Measurements from ENCODE around the gene SUDS3. TPM values are rescaled to one million over a fixed set of nuclear protein-coding genes. Genes with fewer than 3 reads are reported as not detected.

The SUDS3 gene
- total RNA-seq, 2 experiments from 2014 or later: 20.6 to 22.0 TPM

GRCh38 chr12:118374126-118374725, 2.1 kb upstream of the SUDS3 start:
- peaks cover 46% of the 10 kb centered on the region for H3K4me1 Mint-ChIP-seq (ENCODE audit: low read depth)
- no peak for DNase-seq
- peak overlapping the region; percentile 90 for H3K4me3 Mint-ChIP-seq
- ChIA-PET CTCF (interaction anchor here (0.6 to 2.3 kb wide), 5 partner anchors 15 to 334 kb away, joined by 3 to 17 read pairs (median 3); no protein-coding TSS in a partner anchor), POLR2A (interaction anchor here (0.7 kb wide), 1 partner anchor 15 kb away, joined by 3 read pairs; no protein-coding TSS in a partner anchor)
- H3K9me3 Mint-ChIP-seq: no peaks in the 10 kb centered on the region
- intact Hi-C loops (cut with micrococcal nuclease): loop anchor here (5.0 to 10.0 kb wide), 2 partner anchors 322 to 1291 kb away; partner anchors contain the start of gene PRKAB1
- H3K27ac Mint-ChIP-seq: peak overlapping the region; percentile 95
- H3K36me3 Mint-ChIP-seq: no peaks in the 10 kb centered on the region
- H3K27me3 Mint-ChIP-seq: no peaks in the 10 kb centered on the region

GRCh38 chr12:118374909-118375308, 1.4 kb upstream of the SUDS3 start:
- POLR2A ChIA-PET: interaction anchor here (1.2 kb wide), 1 partner anchor 192 kb away, joined by 4 read pairs; no protein-coding TSS in a partner anchor

GRCh38 chr12:118375348-118375747, 1.0 kb upstream of the SUDS3 start:
- H3K9me3 Mint-ChIP-seq: no peaks in the 10 kb centered on the region
- H3K27me3 Mint-ChIP-seq: no peaks in the 10 kb centered on the region
- H3K36me3 Mint-ChIP-seq: peaks cover 5% of the 10 kb centered on the region
- H3K4me1 Mint-ChIP-seq (ENCODE audit: low read depth): peaks cover 44% of the 10 kb centered on the region
- CTCF ChIA-PET: interaction anchor here (0.6 to 4.6 kb wide), 40 partner anchors 8 to 1298 kb away, joined by 3 to 113 read pairs (median 6); partner anchors contain the start of gene PEBP1
- no peak for DNase-seq
- peak overlapping the region; percentile 99 for H3K27ac Mint-ChIP-seq
- POLR2A ChIA-PET: interaction anchor here (0.8 to 2.7 kb wide), 7 partner anchors 17 to 314 kb away, joined by 3 to 14 read pairs (median 5); partner anchors contain the start of genes PEBP1 and WSB2
- no peak overlapping the region for H3K4me3 Mint-ChIP-seq
- intact Hi-C loops (cut with micrococcal nuclease): loop anchor here (10.0 kb wide), 1 partner anchor 1289 kb away; the partner anchor contains the start of gene PRKAB1

More at GRCh38 chr12:118374909-118375308, 1.4 kb upstream of the SUDS3 start:
- Mint-ChIP-seq H3K27ac (no peak overlapping the region), H3K36me3 (peaks cover 2% of the 10 kb centered on the region), H3K9me3 (no peaks in the 10 kb centered on the region), H3K27me3 (no peaks in the 10 kb centered on the region), H3K4me3 (no peak overlapping the region), H3K4me1 (ENCODE audit: low read depth) (peaks cover 46% of the 10 kb centered on the region)
- no peak for DNase-seq
- CTCF ChIA-PET: interaction anchor here (1.1 to 4.6 kb wide), 16 partner anchors 16 to 500 kb away, joined by 3 to 113 read pairs (median 10); partner anchors contain the start of gene PEBP1
- intact Hi-C loops (cut with micrococcal nuclease): loop anchor here (5.0 to 10.0 kb wide), 2 partner anchors 323 to 1290 kb away; partner anchors contain the start of gene PRKAB1

GRCh38 chr12:118377021-118377883, 897 bp downstream of the SUDS3 start:
- Mint-ChIP-seq H3K4me3 (peak overlapping the region; percentile 90), H3K9me3 (no peaks in the 10 kb centered on the region), H3K27ac (peak overlapping the region; percentile 87), H3K27me3 (no peaks in the 10 kb centered on the region), H3K36me3 (peaks cover 13% of the 10 kb centered on the region), H3K4me1 (ENCODE audit: low read depth) (peaks cover 33% of the 10 kb centered on the region)
- ChIA-PET POLR2A (interaction anchor here (1.3 to 2.7 kb wide), 3 partner anchors 18 to 241 kb away, joined by 7 to 14 read pairs (median 7); partner anchors contain the start of gene PEBP1), CTCF (interaction anchor here (0.6 to 4.6 kb wide), 38 partner anchors 10 to 1296 kb away, joined by 3 to 113 read pairs (median 8); partner anchors contain the start of genes PEBP1 and PRKAB1)
- intact Hi-C loops (cut with micrococcal nuclease): loop anchor here (2.0 to 10.0 kb wide), 3 partner anchors 316 to 1288 kb away; partner anchors contain the start of genes PRKAB1 and WSB2
- no peak for DNase-seq

DNA sequence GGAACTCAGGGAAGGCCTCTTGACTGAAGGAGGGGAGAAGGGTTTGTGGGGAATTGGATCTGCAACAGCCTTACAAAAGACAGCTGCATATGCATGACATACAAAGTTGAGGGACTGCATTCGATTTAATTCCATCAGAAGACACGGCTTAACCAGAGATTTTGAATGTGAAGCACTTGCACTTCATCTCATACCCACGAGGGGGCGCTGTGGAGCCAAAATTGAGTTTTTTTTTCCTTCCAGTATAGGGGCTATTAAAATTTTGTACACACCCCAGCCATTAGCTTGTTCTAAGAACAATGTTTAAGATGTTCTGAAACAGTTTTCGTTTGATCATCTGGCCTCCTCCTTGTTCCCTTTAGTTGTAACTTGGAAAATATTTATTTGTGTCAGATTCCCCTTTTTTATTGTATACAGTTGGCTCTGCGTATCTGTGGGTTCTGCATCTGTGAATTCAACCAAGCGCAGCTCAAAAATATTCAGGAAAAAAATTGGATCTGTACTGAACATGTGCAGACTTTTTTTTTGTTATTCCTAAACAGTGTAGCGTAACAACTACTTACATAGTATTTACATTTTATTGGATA, 1.6 kb downstream of the SUDS3 start:
- no peaks in the 10 kb centered on the region for H3K27me3 Mint-ChIP-seq
- POLR2A ChIA-PET: interaction anchor here (2.7 kb wide), 1 partner anchor 242 kb away, joined by 14 read pairs; the partner anchor contains the start of gene PEBP1
- peaks cover 13% of the 10 kb centered on the region for H3K36me3 Mint-ChIP-seq
- intact Hi-C loops (cut with micrococcal nuclease): loop anchor here (1.0 to 10.0 kb wide), 4 partner anchors 242 to 1287 kb away; partner anchors contain the start of genes PEBP1, PRKAB1 and WSB2
- H3K4me3 Mint-ChIP-seq: peak overlapping the region; percentile 90
- DNase-seq: peak; percentile 84
- CTCF ChIA-PET: interaction anchor here (0.7 to 4.6 kb wide), 22 partner anchors 10 to 503 kb away, joined by 3 to 113 read pairs (median 6); partner anchors contain the start of gene PEBP1
- H3K27ac Mint-ChIP-seq: peak overlapping the region; percentile 87
- H3K9me3 Mint-ChIP-seq: no peaks in the 10 kb centered on the region
- H3K4me1 Mint-ChIP-seq (ENCODE audit: low read depth): peaks cover 33% of the 10 kb centered on the region

GRCh38 chr12:118391424-118391823, 15.1 kb downstream of the SUDS3 start:
- Mint-ChIP-seq H3K36me3 (peaks cover 43% of the 10 kb centered on the region), H3K4me3 (no peak overlapping the region), H3K27me3 (no peaks in the 10 kb centered on the region), H3K4me1 (ENCODE audit: low read depth) (no peaks in the 10 kb centered on the region), H3K27ac (no peak overlapping the region), H3K9me3 (no peaks in the 10 kb centered on the region)
- no peak for DNase-seq
- intact Hi-C loops (cut with micrococcal nuclease): no loop called here
- CTCF ChIA-PET: interaction anchor here (1.2 to 1.3 kb wide), 2 partner anchors 14 to 16 kb away, joined by 5 to 7 read pairs; no protein-coding TSS in a partner anchor
- POLR2A ChIA-PET: no interaction called here

DNA sequence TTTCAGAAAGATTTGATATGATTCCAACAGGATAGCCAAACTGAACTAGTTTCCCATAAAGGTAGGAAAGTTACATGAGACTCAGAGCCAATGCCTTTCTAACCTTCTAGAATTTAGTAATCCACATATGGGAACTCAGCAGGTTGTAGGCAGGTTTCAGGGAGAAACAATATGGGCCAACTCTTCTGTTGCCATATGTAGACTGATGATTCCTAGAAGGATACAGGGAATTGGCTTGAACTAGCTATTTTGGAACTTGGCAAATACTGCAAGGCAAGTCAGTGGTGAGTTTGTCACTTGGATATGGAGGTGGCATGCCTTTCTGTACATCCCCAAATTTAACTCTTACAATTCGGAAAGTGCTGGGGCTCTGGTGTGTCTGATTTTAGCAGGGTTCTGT, 15.5 kb downstream of the SUDS3 start:
- Mint-ChIP-seq H3K4me3 (no peak overlapping the region), H3K9me3 (no peaks in the 10 kb centered on the region), H3K27me3 (no peaks in the 10 kb centered on the region), H3K4me1 (ENCODE audit: low read depth) (no peaks in the 10 kb centered on the region), H3K36me3 (peaks cover 43% of the 10 kb centered on the region), H3K27ac (no peak overlapping the region)
- CTCF ChIA-PET: interaction anchor here (1.1 to 1.3 kb wide), 2 partner anchors 14 to 1153 kb away, joined by 3 to 7 read pairs; no protein-coding TSS in a partner anchor
- intact Hi-C loops (cut with micrococcal nuclease): no loop called here
- DNase-seq: no peak
- POLR2A ChIA-PET: no interaction called here

DNA sequence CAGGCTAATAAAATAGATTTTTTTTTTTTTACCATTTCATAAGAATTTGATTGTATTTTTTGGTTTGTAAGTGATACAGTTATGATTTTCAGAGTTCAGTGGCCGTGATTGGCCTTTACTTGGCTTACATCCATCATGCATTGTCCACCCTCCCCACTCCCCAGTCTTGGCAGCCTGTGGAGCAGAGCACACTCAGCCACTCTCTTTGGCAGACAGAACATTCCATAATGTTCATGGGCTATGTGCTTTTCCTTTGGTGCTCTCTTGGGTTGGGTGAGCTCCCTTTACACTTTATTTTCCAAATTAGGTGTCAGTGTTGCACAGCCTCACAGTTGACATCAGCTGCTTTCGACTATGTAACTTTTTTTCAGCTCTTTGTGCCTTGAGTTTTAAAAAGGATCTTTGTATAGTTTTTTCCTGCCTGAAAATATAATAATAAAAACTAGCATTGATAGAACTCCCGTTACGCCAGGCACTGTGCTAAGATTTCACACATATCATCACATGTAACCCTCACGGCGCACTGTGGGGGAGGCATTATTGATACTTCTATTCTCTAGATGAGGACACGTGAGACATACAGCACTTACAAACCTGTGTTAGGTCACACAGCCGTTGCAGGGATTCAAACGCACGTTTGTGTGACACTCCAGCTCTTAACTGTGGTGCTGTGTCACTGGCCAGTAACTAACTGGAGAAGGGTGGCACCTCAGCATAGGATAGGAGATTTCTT, 21.5 kb downstream of the SUDS3 start:
- H3K9me3 Mint-ChIP-seq: no peaks in the 10 kb centered on the region
- no peaks in the 10 kb centered on the region for H3K27me3 Mint-ChIP-seq
- ChIA-PET CTCF (no interaction called here), POLR2A (no interaction called here)
- intact Hi-C loops (cut with micrococcal nuclease): no loop called here
- H3K27ac Mint-ChIP-seq: no peak overlapping the region
- H3K4me3 Mint-ChIP-seq: no peak overlapping the region
- no peak for DNase-seq
- no peaks in the 10 kb centered on the region for H3K4me1 Mint-ChIP-seq (ENCODE audit: low read depth)
- H3K36me3 Mint-ChIP-seq: peaks cover 27% of the 10 kb centered on the region

DNA sequence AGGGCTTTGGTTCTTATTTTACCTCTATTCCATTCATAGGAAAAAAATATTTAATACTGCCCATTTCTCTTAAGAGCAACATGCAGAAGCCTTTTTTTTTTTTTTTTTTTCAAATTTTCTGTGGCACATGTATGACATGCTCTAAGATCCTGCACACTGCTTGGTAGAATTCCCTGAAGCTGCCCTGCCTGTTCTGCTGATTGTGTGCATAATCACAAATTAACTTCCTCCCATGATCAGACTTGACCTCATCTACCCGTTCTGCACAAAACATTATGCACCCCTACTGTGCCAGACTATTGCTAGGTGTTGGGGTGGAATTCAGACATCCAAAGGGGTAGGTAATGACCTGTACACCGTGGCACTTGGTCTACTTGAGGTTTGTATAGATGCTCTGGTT, 22.2 kb downstream of the SUDS3 start:
- H3K9me3 Mint-ChIP-seq: no peaks in the 10 kb centered on the region
- no peak for DNase-seq
- POLR2A ChIA-PET: no interaction called here
- H3K36me3 Mint-ChIP-seq: peaks cover 28% of the 10 kb centered on the region
- intact Hi-C loops (cut with micrococcal nuclease): no loop called here
- no peaks in the 10 kb centered on the region for H3K27me3 Mint-ChIP-seq
- CTCF ChIA-PET: no interaction called here
- H3K4me1 Mint-ChIP-seq (ENCODE audit: low read depth): no peaks in the 10 kb centered on the region
- H3K4me3 Mint-ChIP-seq: no peak overlapping the region
- no peak overlapping the region for H3K27ac Mint-ChIP-seq

GRCh38 chr12:118398940-118399339, 22.6 kb downstream of the SUDS3 start:
- peaks cover 30% of the 10 kb centered on the region for H3K36me3 Mint-ChIP-seq
- no peak overlapping the region for H3K27ac Mint-ChIP-seq
- no peaks in the 10 kb centered on the region for H3K4me1 Mint-ChIP-seq (ENCODE audit: low read depth)
- intact Hi-C loops (cut with micrococcal nuclease): no loop called here
- ChIA-PET POLR2A (no interaction called here), CTCF (no interaction called here)
- DNase-seq: no peak
- no peaks in the 10 kb centered on the region for H3K9me3 Mint-ChIP-seq
- H3K4me3 Mint-ChIP-seq: no peak overlapping the region
- no peaks in the 10 kb centered on the region for H3K27me3 Mint-ChIP-seq

- POLR2A ChIA-PET: no interaction called here
- H3K4me3 Mint-ChIP-seq: no peak overlapping the region
- peak overlapping the region; percentile 34 for H3K27ac Mint-ChIP-seq
- H3K36me3 Mint-ChIP-seq: peaks cover 32% of the 10 kb centered on the region
- no peaks in the 10 kb centered on the region for H3K9me3 Mint-ChIP-seq
- H3K4me1 Mint-ChIP-seq (ENCODE audit: low read depth): peaks cover 1% of the 10 kb centered on the region
- CTCF ChIA-PET: interaction anchor here (1.1 kb wide), 1 partner anchor 11 kb away, joined by 3 read pairs; no protein-coding TSS in a partner anchor
- DNase-seq: no peak
- no peaks in the 10 kb centered on the region for H3K27me3 Mint-ChIP-seq
- intact Hi-C loops (cut with micrococcal nuclease): no loop called here
Measured at GRCh38 chr12:118402251-118402650, 25.9 kb downstream of the SUDS3 start.

Measured in activated CD4-positive, alpha-beta memory T cell treated with anti-CD3 and anti-CD28 coated beads for 36 hours (primary cell).